Erythroblast (primary cell): ENCODE results near the gene TCF7L2.

ENCODE experiments used
- GATA1 ChIP-seq: IDR thresholded peaks from 2 replicates; pipeline ENCODE4 v1.6.1; 2011; ENCODE audit warnings: low read depth, mild to moderate bottlenecking, control low read depth, low read length, moderate library complexity
- POLR2A ChIP-seq: IDR thresholded peaks from 2 replicates; pipeline ENCODE4 v1.6.1; 2011; ENCODE audit warnings: mild to moderate bottlenecking, low read length

DNA sequence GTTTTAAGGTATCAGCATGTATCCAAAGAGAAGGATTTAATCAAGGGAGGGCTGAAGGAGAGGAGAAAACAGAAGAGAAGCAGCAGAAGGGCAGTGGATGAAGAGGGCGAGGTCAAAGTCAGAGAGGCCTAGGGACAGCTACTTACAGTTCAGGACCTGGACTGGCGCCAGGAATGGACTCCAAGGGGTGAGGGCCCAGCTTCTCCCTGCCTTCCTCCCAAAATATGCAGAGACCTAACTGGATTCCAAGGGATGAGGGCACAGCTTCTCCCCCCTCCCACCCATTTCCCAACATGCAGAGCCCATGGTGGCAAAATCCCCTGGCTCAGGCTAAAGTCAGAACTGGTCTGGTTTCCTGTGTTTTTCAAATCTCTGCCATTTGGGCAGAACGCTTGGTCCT, 3.4 kb upstream of the TCF7L2 start:
- TF ChIP-seq POLR2A = no peak
- TF ChIP-seq GATA1 = no peak
